IPS-18a (cell line): ENCODE results near the gene ZCCHC8.
"Not testable (repeated sequence)": the region's sequence is repeated elsewhere in the genome, so short reads cannot be mapped to it uniquely, and the experiment has no call there.

Experiments
- H3K27ac ChIP-seq: one replicate; pipeline ENCODE4 v1.5.1; 2013; ENCODE audit warnings: low read length
- H3K27me3 ChIP-seq: one replicate; pipeline ENCODE4 v1.6.1; 2013; ENCODE audit warnings: mild to moderate bottlenecking, low read length; ENCODE audit not compliant: control insufficient read depth, insufficient read depth
- H3K36me3 ChIP-seq: one replicate; pipeline ENCODE4 v1.6.1; 2013; ENCODE audit warnings: low read depth, low read length; ENCODE audit not compliant: control insufficient read depth
- H3K4me1 ChIP-seq: one replicate; pipeline ENCODE4 v1.6.1; 2013; ENCODE audit warnings: low read depth, low read length; ENCODE audit not compliant: control insufficient read depth
- H3K4me3 ChIP-seq: one replicate; pipeline ENCODE4 v1.5.1; 2013; ENCODE audit warnings: low read length
- H3K9ac ChIP-seq: one replicate; pipeline ENCODE4 v1.6.1; 2013; ENCODE audit warnings: mild to moderate bottlenecking, low read length, moderate library complexity
- H3K9me3 ChIP-seq: one replicate; pipeline ENCODE4 v1.6.1; 2013; ENCODE audit warnings: low read depth, low read length; ENCODE audit not compliant: control insufficient read depth

The ZCCHC8 gene

GRCh38 chr12:122447825-122448224 lies 52.9 kb downstream of the ZCCHC8 start:
- not testable (repeated sequence) for H3K9ac ChIP-seq, H3K27ac ChIP-seq, H3K4me3 ChIP-seq, H3K9me3 ChIP-seq, H3K36me3 ChIP-seq, H3K4me1 ChIP-seq, H3K27me3 ChIP-seq

- H3K4me1 ChIP-seq, H3K27me3 ChIP-seq, H3K27ac ChIP-seq, H3K36me3 ChIP-seq, H3K9me3 ChIP-seq, H3K4me3 ChIP-seq, H3K9ac ChIP-seq: not testable (repeated sequence)
Observed at GRCh38 chr12:122446390-122446789, 54.3 kb downstream of the ZCCHC8 start.

DNA sequence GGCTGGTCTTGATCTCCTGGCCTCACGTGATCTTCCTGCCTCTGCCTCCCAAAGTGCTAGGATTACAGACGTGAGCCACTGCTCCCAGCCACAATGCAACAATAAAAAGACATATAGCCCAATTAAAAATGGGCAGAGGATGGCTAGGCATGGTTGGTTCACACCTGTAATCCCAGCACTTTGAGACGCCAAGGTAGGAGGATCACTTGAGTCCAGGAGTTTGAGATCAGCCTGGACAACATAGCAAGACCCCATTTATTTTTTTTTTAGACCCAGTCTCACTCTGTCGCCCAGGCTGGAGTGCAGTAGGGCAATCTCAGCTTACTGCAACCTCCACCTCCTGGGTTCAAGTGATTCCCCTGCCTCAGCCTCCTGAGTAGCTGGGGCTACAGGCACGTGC lies 56.7 kb downstream of the ZCCHC8 start:
- H3K36me3 ChIP-seq, H3K9ac ChIP-seq, H3K4me3 ChIP-seq, H3K4me1 ChIP-seq, H3K27me3 ChIP-seq, H3K9me3 ChIP-seq, H3K27ac ChIP-seq: not testable (repeated sequence)

GRCh38 chr12:122438822-122439221 lies 61.9 kb downstream of the ZCCHC8 start:
- H3K27me3 ChIP-seq, H3K27ac ChIP-seq, H3K4me1 ChIP-seq, H3K4me3 ChIP-seq, H3K36me3 ChIP-seq, H3K9me3 ChIP-seq, H3K9ac ChIP-seq: not testable (repeated sequence)

GRCh38 chr12:122437656-122438121 lies 63.0 kb downstream of the ZCCHC8 start:
- Histone ChIP-seq H3K4me3 (no peak overlapping the region), H3K27ac (no peak overlapping the region), H3K4me1 (no peaks in the 10 kb centered on the region), H3K9ac (no peak overlapping the region), H3K9me3 (no peaks in the 10 kb centered on the region), H3K27me3 (no peaks in the 10 kb centered on the region), H3K36me3 (no peaks in the 10 kb centered on the region)

DNA sequence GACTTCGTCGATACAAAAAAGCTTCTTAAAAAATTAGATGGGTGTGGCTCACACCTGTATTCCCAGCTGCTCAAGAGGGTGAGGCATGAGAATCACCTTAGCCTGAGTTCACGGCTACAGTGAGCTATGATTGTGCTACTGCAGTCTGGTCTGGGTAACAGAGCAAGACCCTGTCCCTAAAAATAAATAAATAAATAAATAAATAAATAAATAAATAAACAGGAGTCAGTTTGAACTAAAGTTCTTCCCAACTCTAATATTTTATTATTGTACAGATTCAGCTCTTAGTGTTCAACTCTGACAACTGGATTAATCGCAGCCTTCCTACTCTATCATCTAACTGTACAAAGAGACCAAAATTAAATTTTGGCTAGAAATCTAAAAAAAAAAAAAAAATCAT lies 65.5 kb downstream of the ZCCHC8 start:
- H3K4me1 ChIP-seq = no peaks in the 10 kb centered on the region
- H3K36me3 ChIP-seq = no peaks in the 10 kb centered on the region
- H3K9me3 ChIP-seq = no peaks in the 10 kb centered on the region
- H3K27me3 ChIP-seq = no peaks in the 10 kb centered on the region
- H3K4me3 ChIP-seq = no peak overlapping the region
- H3K27ac ChIP-seq = no peak overlapping the region
- no peak overlapping the region for H3K9ac ChIP-seq

DNA sequence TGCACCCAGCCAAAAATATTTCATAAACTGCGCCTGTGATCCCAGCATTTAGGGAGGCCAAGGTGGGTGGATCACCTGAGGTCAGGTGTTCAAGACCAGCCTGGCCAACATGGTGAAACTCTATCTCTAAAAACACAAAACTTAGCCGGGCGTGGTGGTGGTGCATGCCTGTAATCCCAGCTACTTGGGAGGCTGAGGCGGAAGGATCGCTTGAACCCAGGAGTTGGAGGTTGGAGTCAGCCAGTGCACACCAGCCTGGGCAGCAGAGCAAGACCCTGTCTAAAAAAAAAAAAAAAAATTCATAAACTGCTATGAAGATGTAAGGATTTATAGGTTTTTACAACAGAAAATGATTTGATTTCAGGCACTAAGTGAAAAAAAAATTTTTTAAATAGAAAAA lies 71.7 kb downstream of the ZCCHC8 start:
- not testable (repeated sequence) for H3K27me3 ChIP-seq, H3K9ac ChIP-seq, H3K4me1 ChIP-seq, H3K9me3 ChIP-seq, H3K27ac ChIP-seq, H3K4me3 ChIP-seq, H3K36me3 ChIP-seq

DNA sequence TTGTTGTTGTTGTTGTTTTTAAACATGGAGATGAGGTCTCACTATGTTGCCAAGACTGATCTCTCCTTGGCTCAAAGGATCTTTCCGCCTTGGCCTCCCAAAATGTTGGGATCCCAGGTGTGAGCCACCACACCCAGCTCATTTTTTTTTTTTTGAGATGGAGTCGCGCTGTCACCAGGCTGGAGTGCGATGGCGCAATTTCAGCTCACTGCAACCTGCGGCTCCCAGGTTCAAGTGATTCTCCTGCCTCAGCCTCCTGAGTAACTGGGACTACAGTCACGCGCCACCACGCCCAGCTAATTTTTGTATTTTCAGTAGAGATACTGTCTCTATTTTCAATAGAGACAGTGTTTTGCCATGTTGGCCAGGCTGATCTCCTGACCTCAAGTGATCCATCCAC lies 73.3 kb downstream of the ZCCHC8 start:
- no peaks in the 10 kb centered on the region for H3K9me3 ChIP-seq
- no peak overlapping the region for H3K9ac ChIP-seq
- H3K4me1 ChIP-seq = peaks cover 5% of the 10 kb centered on the region
- H3K4me3 ChIP-seq = no peak overlapping the region
- no peaks in the 10 kb centered on the region for H3K36me3 ChIP-seq
- H3K27ac ChIP-seq = no peak overlapping the region
- H3K27me3 ChIP-seq = no peaks in the 10 kb centered on the region

DNA sequence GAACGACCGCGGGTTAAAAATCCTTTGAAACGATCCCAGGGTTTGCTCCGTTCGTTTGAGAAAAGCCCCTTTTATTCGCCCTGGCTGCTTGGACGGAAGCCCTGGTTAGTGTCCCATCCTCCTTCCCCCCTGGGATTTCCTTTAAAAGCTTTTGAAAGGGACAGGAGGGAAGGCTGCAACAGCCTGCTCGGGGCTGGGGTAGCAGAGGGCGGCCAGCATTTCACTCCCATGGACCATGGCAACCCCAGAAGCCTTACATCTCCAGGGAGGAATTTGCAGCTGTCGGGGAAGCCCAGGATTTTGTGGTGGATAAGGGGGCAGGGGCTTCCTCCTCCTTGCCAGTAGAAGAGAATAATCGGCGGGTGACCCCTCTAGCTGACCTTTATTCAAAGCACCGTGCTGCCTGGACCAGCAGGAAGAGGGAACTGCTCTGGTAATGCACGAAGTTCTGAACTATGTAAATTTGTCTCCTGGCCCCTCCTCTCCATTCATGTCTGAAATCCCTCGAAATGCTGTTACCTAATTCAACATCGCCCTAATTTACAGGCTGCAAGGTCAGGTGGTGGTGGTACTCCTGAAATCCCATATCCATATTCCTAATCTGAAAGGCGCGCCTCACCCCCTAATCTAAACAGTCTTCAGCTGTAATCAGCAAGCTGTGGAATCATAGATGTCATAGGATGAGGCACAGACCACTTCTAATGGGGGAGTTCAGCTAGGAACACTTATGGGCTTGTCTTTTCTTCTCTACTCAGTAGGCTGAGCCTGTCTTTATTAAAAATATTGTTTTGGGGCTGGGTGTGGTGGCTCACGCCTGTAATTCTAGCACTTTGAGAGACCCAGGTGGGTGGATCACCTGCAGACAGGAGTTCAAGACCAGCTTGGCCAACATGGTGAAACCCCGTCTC lies 77.2 kb downstream of the ZCCHC8 start:
- peaks cover 10% of the 10 kb centered on the region for H3K4me1 ChIP-seq
- H3K9ac ChIP-seq = peak overlapping the region; percentile 92
- H3K4me3 ChIP-seq = peak overlapping the region; percentile 90
- H3K27ac ChIP-seq = peak overlapping the region; percentile 89
- H3K27me3 ChIP-seq = no peaks in the 10 kb centered on the region
- H3K36me3 ChIP-seq = no peaks in the 10 kb centered on the region
- H3K9me3 ChIP-seq = no peaks in the 10 kb centered on the region

DNA sequence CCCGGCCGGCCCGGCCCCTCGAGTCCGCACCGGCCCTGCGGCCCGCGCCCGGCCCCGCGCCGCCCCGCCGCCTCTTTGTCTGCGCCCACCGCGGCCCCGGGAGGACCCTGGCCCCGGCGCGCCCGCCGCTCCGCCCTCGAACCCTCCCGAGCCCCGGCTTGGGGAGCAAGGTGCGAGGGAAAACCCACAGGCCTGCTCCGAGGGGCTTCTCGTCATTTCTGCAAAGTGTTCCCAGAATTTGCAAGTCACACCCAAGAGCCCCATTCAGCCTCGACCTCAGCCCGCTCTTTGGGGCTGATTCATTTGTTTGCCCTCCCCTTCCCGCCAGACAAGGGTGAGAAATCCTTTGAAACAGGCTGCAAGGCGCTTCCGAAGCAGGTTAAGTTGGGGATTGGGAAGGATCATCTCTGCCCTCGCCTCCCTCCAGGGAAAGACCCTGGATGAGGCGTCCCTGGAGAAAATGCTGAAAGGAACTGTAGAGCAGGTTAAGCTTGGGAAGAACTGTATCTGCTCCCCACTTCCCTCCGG lies 77.9 kb downstream of the ZCCHC8 start:
- peak overlapping the region; percentile 92 for H3K9ac ChIP-seq
- peaks cover 10% of the 10 kb centered on the region for H3K4me1 ChIP-seq
- peak overlapping the region; percentile 90 for H3K4me3 ChIP-seq
- peak overlapping the region; percentile 89 for H3K27ac ChIP-seq
- H3K36me3 ChIP-seq = no peaks in the 10 kb centered on the region
- no peaks in the 10 kb centered on the region for H3K27me3 ChIP-seq
- no peaks in the 10 kb centered on the region for H3K9me3 ChIP-seq

GRCh38 chr12:122421821-122422729 lies 78.7 kb downstream of the ZCCHC8 start, which contains the start of gene CLIP1:
CLIP1 (minus strand) TSS chr12:122422669; CDS start chr12:122380452, 42,217 bp downstream.
- Histone ChIP-seq H3K36me3 (no peaks in the 10 kb centered on the region), H3K27me3 (no peaks in the 10 kb centered on the region), H3K9ac (peak within 1 kb of the TSS; percentile 92), H3K4me3 (peak within 1 kb of the TSS; percentile 90), H3K9me3 (no peaks in the 10 kb centered on the region), H3K4me1 (peaks cover 10% of the 10 kb centered on the region), H3K27ac (peak within 1 kb of the TSS; percentile 89)
